ENCODE data around the gene ZBTB16.

ZBTB16 gene

DNA sequence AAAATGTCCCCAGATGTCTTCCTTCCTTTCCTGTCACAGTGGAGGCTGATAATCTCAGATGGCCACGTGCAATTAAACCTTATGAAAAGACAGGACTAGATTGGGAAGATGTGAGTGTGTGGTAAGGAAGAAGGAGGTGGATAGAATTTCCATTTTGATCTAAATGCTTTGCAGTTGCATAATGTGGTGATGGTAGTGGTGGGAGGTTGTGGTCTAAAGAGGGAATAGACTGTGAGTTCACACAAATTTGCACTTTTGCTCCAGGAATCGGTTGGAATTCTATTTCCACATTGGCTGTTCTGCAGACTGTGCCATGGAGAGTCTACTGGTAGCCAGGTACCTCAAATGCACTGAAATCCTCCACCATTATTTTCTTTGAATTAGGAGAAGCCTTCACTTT is 93.3 kb downstream of the ZBTB16 start:
- no peak for DNase-seq (ENCODE audit: low spot score)

DNA sequence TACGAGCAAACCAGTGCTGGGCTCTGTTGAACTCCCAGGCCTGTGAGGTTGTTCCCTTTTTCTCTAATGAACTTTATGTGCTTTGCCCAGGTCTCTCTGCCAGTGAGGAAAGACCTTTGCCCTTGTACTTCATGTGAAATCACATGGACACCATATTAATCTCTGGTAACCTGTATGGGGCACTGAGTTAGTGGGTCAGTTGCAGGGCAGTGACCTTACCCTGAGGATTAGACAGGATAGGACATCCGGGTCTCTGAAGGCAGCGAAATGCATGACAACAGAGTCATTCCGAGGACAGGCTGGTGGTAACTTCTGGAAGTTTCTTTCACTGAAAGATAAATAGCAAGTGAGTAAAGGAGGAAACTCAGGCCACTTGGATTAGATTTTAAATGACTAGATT is 93.7 kb downstream of the ZBTB16 start:
- no peak for DNase-seq (ENCODE audit: low spot score)

- DNase-seq (ENCODE audit: low spot score) = no peak
Measured at GRCh38 chr11:114154271-114155047, 94.9 kb downstream of the ZBTB16 start.

- DNase-seq (ENCODE audit: low spot score) = no peak
Measured at GRCh38 chr11:114155116-114155515, 95.6 kb downstream of the ZBTB16 start.

DNA sequence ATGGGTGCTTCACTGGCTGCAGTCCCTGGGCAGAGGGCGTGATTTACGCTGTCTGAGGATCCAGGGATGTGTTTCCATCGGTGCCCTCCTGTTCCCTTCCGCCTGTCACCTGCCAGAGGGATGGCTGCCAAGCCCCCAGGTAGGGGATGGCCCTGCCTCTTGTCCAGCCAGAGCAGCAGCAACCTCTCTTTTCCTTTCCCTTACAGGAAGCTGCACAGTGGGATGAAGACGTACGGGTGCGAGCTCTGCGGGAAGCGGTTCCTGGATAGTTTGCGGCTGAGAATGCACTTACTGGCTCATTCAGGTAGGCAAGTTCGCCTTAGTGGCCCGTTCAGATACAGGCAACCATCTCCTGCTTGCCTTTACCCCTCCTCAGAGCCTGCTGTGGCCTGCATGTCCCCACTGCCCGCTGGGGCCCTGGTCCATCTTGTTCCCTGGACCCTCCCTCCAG is 96.6 kb downstream of the ZBTB16 start:
- DNase-seq (ENCODE audit: low spot score) = no peak

GRCh38 chr11:114156782-114157181 is 97.3 kb downstream of the ZBTB16 start:
- no peak for DNase-seq (ENCODE audit: low spot score)

GRCh38 chr11:114157476-114158050 is 98.1 kb downstream of the ZBTB16 start:
- DNase-seq (ENCODE audit: low spot score) = no peak

DNA sequence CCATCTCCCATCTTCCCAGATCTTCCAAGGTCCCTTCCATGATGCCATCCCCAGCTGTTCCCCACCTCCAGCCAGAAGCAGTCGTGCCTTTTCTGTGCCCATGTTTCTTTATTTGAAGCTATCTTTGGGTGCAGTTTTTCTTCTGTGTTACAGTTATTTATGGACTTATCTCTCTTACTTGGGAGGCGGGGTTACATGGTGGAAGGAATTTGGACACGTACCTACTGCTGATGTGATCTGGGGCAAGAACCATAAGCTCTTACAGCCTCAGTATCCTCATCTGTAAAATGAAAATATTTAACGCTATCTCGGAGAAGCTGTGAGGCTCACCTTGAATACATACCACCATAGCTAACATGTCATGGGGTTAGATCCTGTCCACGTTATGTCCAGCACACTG is 98.9 kb downstream of the ZBTB16 start:
- DNase-seq (ENCODE audit: low spot score) = no peak

- DNase-seq (ENCODE audit: low spot score) = no peak
Measured at GRCh38 chr11:114158886-114159285, 99.4 kb downstream of the ZBTB16 start.

DNA sequence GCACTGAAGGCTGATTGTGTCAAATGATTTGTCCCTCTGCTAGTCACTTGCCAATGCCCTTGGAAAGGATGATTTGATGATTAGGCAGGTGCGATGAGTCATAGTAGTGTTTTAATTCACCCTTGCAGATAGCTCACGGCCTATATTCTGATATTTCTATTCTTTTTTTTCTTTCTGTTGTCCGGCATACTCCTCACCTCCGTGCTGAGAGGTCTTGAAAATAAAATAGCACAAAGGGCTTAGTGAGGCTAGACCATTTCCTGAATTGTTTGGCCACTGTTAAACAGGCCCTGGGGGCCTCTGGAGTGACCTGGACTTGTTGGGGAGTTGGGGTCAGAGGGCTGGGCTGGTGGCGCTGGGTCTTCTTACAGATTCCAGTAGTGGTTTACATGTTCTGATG is 99.8 kb downstream of the ZBTB16 start:
- DNase-seq (ENCODE audit: low spot score) = no peak

DNA sequence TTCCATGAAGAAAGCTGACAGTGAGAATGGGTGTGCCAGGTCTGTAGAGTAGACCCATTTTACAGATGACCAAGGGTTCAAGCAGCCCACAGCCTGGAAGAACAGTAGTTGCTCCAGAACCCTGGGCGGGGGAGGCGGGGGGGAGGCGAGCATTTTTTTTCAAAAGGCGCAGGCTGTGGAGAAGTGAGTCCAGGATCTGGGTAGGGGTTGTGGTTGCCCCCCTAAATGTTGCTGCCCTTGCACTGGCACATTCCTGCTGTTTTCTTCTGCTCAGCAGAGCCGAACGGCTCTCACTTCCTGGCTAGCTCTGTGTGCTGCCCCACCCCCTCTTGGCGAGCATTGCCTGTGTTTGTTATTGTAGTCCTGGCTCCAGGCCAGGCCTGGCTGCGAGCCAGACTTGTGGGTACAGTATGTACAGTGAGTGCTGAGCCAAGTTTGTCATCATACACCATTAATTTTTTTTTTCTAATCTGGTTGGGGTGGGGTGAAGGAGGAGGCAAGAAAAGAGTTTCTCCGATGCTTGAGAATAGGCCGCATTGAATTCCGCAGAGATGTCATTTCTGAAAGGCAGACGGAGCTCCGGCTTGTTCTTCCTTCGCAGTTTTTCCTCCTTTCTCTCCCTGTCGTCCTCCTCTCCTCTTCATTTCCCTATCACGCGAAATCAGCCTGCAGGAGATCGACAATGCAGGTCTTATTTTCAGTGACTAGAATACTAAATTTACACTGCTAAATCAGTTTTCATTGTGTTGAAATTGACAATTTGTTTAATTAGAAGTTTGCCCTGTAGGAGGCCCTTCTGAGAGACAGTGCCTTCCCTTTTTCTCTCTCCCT is 100.5 kb downstream of the ZBTB16 start:
- DNase-seq (ENCODE audit: low spot score) = peak; percentile 77

DNA sequence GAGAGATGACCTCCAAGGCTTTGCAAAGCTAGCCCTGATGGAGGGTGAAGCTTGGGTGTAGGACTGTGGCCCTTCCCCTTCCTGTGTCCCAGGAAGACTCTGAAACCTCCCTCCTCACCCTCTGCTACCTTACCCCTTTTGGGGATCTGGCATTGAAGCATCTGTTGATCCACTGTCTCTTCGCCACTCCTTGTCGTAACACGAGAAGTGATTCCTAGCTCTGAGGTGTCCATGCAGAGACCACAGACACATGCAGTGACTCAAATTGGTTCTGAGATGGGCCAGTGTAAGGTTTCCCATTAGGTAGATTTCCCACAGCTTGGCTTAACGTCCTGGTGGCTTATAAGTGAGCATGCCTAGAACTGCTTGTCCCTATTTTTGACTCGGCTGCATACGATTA is 101.4 kb downstream of the ZBTB16 start:
- no peak for DNase-seq (ENCODE audit: low spot score)

DNA sequence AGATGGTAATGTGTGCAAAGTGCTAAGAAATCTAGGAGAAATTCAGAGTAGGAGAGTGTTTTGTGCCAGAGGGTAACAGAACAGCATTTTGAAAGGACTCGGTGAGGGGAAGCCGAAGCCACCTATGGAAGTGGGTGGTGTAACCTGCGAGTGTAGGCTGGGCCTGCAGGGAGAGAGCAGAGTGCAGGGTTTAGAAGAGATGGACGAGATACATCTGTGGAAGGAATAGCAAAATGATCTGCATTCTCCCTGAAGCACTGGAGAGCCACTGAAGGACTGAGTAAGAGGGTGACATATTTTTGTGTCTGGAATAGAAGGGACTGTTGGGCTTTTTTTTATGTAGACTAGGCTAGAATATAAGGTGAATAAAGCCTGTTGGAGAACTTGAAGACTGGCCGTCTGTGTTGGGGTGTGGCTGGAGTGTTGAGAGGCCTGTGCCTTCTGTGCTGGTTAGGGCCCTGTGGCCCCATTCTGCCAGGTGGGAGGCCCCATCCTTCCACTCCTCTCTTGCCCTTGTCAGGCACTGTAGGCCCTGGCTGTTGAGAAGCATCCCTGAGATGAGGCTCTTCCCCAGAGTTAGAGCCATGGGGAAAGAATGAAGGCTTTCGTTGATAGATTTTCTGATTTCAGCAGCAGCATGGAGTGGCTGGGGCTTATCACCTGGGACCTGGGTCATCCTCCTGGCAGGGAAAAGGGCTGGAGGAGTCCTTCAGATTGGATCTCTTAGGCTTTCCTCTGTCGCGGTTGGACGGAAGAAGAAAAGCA is 102.2 kb downstream of the ZBTB16 start:
- DNase-seq (ENCODE audit: low spot score) = no peak

DNA sequence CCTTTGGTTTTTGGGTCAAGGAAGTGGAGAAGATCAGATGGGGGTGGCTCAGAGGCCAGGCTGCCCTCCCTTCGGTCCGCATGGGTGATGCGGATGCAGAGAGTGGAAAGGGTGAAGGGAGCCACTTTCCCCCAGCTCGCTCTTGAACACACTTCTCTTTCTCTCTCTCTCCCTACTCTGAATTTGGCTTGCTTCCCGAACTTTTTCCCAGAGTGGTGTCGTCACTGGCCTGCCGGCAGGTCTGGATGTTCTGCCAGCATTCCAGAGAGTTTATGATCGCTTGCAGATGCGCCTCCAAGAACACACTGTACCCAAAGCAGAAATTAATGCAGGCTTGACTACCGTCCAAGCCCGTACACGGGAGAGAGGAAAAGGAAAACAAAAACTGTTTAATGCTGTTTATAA is 103.2 kb downstream of the ZBTB16 start:
- peak; percentile 87 for DNase-seq (ENCODE audit: low spot score)

DNA sequence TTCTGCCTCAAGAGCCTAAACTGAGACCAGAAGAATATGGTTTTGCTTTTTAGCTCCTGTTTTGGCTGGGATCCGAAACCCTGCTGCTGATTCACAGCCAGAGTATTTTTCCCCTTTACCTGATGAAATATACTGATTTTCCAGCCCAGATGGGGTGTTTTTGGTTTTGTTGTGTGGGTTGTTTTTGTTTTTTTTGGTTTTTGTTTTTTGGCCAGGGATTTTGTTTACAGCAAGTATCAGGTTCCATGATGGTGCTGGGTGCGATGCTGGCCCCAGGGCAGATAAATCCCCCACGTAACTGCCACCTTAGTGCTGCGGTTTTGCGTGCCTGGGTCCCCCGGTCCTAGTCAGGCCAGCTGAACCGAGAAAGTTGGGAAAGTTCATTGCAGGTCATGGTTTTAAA is 103.7 kb downstream of the ZBTB16 start:
- no peak for DNase-seq (ENCODE audit: low spot score)

- DNase-seq (ENCODE audit: low spot score) = no peak
Measured at GRCh38 chr11:114163830-114164401, 104.4 kb downstream of the ZBTB16 start.

DNA sequence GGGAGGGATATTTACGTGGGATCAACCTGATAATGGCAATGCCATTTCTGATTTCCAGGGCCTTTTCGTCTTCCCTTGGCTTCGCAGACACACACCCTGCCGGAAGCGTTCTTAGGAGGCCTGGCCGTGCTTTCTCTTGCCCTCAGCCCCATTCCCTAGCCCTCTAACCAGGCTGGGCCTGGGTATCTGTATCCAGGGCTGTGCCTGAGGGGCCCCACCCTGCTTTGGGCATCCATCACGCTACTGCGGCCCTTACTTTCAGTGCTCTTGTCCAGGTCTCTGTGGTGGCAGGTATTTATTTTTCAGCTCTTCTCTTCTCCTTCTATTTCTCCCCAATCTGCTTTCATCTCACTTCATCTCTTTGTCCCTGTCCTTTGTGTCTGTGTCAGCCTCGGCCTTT is 105.0 kb downstream of the ZBTB16 start:
- no peak for DNase-seq (ENCODE audit: low spot score)

- DNase-seq (ENCODE audit: low spot score) = no peak
Measured at GRCh38 chr11:114165326-114166230, 106.1 kb downstream of the ZBTB16 start.

GRCh38 chr11:114166362-114166761 is 106.9 kb downstream of the ZBTB16 start:
- no peak for DNase-seq (ENCODE audit: low spot score)

- peak; percentile 53 for DNase-seq (ENCODE audit: low spot score)
Measured at GRCh38 chr11:114166897-114167323, 107.4 kb downstream of the ZBTB16 start.

DNA sequence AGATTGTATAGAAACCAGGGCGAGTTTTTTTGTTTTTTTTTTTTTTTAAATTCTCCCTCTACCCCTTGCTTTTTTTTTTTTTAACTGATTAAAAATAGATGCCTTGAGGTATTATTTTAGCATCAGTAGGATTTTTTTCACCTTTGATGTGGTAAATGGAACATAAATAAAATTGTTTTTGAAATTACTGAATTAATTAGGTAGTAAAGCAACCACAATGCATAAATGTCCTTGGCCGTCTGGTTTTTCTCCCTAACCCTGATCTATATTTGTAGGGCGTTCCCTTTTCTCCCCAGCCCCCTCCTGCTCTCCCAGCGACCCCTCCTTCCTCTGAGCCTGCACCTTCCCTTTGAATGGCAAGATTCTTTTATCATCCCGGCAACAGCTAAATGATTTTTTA is 107.8 kb downstream of the ZBTB16 start:
- no peak for DNase-seq (ENCODE audit: low spot score)

All from hepatic stellate cell (primary cell).